Trophoblast cell (in vitro differentiated cells and primary cell): Measurements from ENCODE around the gene CD244.
"Not testable (repeated sequence)": the region's sequence is repeated elsewhere in the genome, so short reads cannot be mapped to it uniquely, and the experiment has no call there.

Source experiments
- DNase-seq, 2 donors: peaks; one replicate each; pipeline ENCODE4 v3.0.0-alpha.2; 2016
- H2AFZ ChIP-seq: 2 replicates; pipeline ENCODE4 v1.6.1; 2013; ENCODE audit warnings: low read length, moderate library complexity, mild to moderate bottlenecking; ENCODE audit not compliant: insufficient read depth, poor library complexity
- H2AK5ac ChIP-seq: 2 replicates; pipeline ENCODE4 v1.6.1; 2013; ENCODE audit warnings: mild to moderate bottlenecking, low read length
- H2BK120ac ChIP-seq: 2 replicates; pipeline ENCODE4 v1.6.1; 2013; ENCODE audit warnings: low read length, mild to moderate bottlenecking, moderate library complexity; ENCODE audit not compliant: insufficient read depth, poor library complexity
- H2BK12ac ChIP-seq: 2 replicates; pipeline ENCODE4 v1.6.1; 2013; ENCODE audit warnings: mild to moderate bottlenecking, low read length, moderate library complexity
- H2BK5ac ChIP-seq: 2 replicates; pipeline ENCODE4 v1.6.1; 2013; ENCODE audit warnings: low read length, low read depth, moderate library complexity, mild to moderate bottlenecking; ENCODE audit not compliant: poor library complexity
- H3K14ac ChIP-seq: 2 replicates; pipeline ENCODE4 v1.6.1; 2013; ENCODE audit warnings: mild to moderate bottlenecking, low read length
- H3K18ac ChIP-seq: 2 replicates; pipeline ENCODE4 v1.6.1; 2013; ENCODE audit warnings: mild to moderate bottlenecking, low read length
- H3K23ac ChIP-seq: 2 replicates; pipeline ENCODE4 v1.6.1; 2013; ENCODE audit warnings: low read length
- H3K27ac ChIP-seq: 2 replicates; pipeline ENCODE4 v1.5.1; 2013; ENCODE audit warnings: low read depth, mild to moderate bottlenecking, inconsistent platforms, low read length, moderate library complexity
- H3K27me3 ChIP-seq: 2 replicates; pipeline ENCODE4 v1.6.1; 2013; ENCODE audit warnings: inconsistent platforms, mild to moderate bottlenecking, low read length, moderate library complexity; ENCODE audit not compliant: insufficient read depth
- H3K36me3 ChIP-seq, 2 experiments: 1 replicate in 1 of 2; 2 replicates in 1 of 2; pipeline ENCODE4 v1.6.1; 2013; ENCODE audit warnings: low read length in 2 of 2, mild to moderate bottlenecking in 2 of 2, moderate library complexity in 1 of 2; ENCODE audit not compliant: insufficient read depth in 2 of 2, control insufficient read depth in 1 of 2
- H3K4ac ChIP-seq: 2 replicates; pipeline ENCODE4 v1.6.1; 2013; ENCODE audit warnings: low read depth, mild to moderate bottlenecking, low read length, moderate library complexity
- H3K4me1 ChIP-seq, 2 experiments: 1 replicate in 1 of 2; 2 replicates in 1 of 2; pipeline ENCODE4 v1.6.1; 2013; ENCODE audit warnings: low read length in 2 of 2, mild to moderate bottlenecking in 2 of 2, moderate library complexity in 1 of 2; ENCODE audit not compliant: insufficient read depth in 2 of 2, control insufficient read depth in 1 of 2
- H3K4me2 ChIP-seq: 2 replicates; pipeline ENCODE4 v1.6.1; 2013; ENCODE audit warnings: inconsistent platforms, mild to moderate bottlenecking, low read length, moderate library complexity
- H3K4me3 ChIP-seq: 2 replicates; pipeline ENCODE4 v1.5.1; 2013; ENCODE audit warnings: mild to moderate bottlenecking, low read depth, low read length, inconsistent platforms
- H3K79me1 ChIP-seq: one replicate; pipeline ENCODE4 v1.6.1; 2013; ENCODE audit warnings: low read length
- H3K79me2 ChIP-seq: 2 replicates; pipeline ENCODE4 v1.6.1; 2013; ENCODE audit warnings: low read length, mild to moderate bottlenecking; ENCODE audit not compliant: control insufficient read depth, insufficient read depth, poor library complexity
- H3K9ac ChIP-seq: 2 replicates; pipeline ENCODE4 v1.6.1; 2013; ENCODE audit warnings: mild to moderate bottlenecking, low read length
- H3K9me3 ChIP-seq: 2 replicates; pipeline ENCODE4 v1.6.1; 2013; ENCODE audit warnings: low read depth, mild to moderate bottlenecking, control low read depth, inconsistent platforms, low read length; ENCODE audit not compliant: insufficient read depth
- H4K12ac ChIP-seq: 2 replicates; pipeline ENCODE4 v1.6.1; 2013; ENCODE audit warnings: low read depth, mild to moderate bottlenecking, low read length, moderate library complexity
- H4K8ac ChIP-seq: 2 replicates; pipeline ENCODE4 v1.6.1; 2013; ENCODE audit warnings: low read depth, mild to moderate bottlenecking, low read length, moderate library complexity
- H4K91ac ChIP-seq: one replicate; pipeline ENCODE4 v1.6.1; 2013; ENCODE audit warnings: low read depth, mild to moderate bottlenecking, low read length, moderate library complexity
- WGBS: extraction: QIAGEN DNeasy Blood & Tissue Kit; methylation state at CpG from one replicate; pipeline ENCODE4 v1.1.7; 2013; ENCODE audit warnings: missing lambda C conversion rate; ENCODE audit not compliant: insufficient read length, insufficient coverage; ENCODE audit errors: extremely low coverage; 5-methylcytosine and 5-hydroxymethylcytosine counted together

Gene CD244

DNA sequence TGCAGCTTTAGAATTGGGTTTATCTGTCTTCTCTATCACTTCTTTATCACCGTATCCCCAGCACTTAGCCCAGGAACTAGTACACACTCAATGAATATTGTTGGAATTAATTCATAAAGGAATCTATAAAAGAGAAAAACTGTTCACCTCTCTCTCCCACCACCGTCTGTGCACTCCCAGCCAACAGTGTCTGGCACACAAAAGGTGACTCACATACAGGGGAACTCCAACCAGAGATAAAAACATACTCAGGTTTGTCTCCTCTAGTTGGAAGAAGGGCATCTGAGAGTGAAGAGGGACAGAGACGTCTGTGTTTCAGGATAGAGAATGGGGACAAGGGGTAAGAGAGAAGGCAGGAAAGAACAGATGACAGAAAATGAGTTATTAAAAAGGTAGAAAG is 12.2 kb upstream of the CD244 start:
- Histone ChIP-seq H3K4ac (no peak overlapping the region), H3K36me3 (no peaks in the 10 kb centered on the region), H3K23ac (no peak overlapping the region), H3K79me2 (no peaks in the 10 kb centered on the region), H3K4me3 (no peak overlapping the region), H4K8ac (no peak overlapping the region), H3K27me3 (no peaks in the 10 kb centered on the region), H2BK5ac (no peak overlapping the region), H2AFZ (no peak overlapping the region), H3K14ac (no peak overlapping the region), H2BK120ac (no peak overlapping the region), H4K12ac (no peak overlapping the region), H3K9ac (no peak overlapping the region), H3K27ac (no peak overlapping the region), H3K4me2 (no peak overlapping the region), H3K9me3 (no peaks in the 10 kb centered on the region), H3K4me1 (peaks cover 0 to 4% of the 10 kb centered on the region in 2 experiments), H4K91ac (no peak overlapping the region), H2BK12ac (no peak overlapping the region), H3K79me1 (no peaks in the 10 kb centered on the region), H3K18ac (no peak overlapping the region), H2AK5ac (no peak overlapping the region)
- DNase-seq, result peak in 1 of 2 donors; percentile 49
- WGBS, result no CpG with 5 or more reads among the region's 3 CpGs

DNA sequence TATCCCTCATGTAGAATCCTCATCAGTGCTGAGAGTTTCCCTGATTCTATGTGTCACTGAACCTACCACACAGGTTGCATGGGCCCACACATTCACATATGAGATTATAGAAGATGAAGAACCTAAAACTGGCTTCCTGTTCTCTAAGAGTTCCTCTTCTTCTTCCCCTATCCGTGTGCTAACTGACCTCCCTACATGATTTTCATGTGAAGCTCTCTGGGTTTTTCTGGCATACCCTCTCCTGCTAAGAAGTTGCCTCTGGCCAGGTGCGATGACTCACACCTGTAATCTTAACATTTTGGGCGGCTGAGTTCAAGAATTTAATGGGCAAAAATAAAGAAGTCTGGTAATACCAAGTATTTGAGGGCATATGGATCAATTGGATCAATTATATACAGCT is 5.5 kb upstream of the CD244 start:
- H2AK5ac ChIP-seq, result no peak overlapping the region
- no peak overlapping the region for H2BK120ac ChIP-seq
- H3K9me3 ChIP-seq, result no peaks in the 10 kb centered on the region
- H3K79me1 ChIP-seq, result no peaks in the 10 kb centered on the region
- no peaks in the 10 kb centered on the region for H3K36me3 ChIP-seq
- H2BK5ac ChIP-seq, result no peak overlapping the region
- H3K4me1 ChIP-seq, result no peaks in the 10 kb centered on the region
- H2BK12ac ChIP-seq, result no peak overlapping the region
- no peak overlapping the region for H4K8ac ChIP-seq
- no peak overlapping the region for H3K9ac ChIP-seq
- no peak overlapping the region for H3K27ac ChIP-seq
- WGBS, result no CpG with 5 or more reads among the region's 3 CpGs
- no peak overlapping the region for H3K4me2 ChIP-seq
- no peaks in the 10 kb centered on the region for H3K27me3 ChIP-seq
- H4K91ac ChIP-seq, result no peak overlapping the region
- H2AFZ ChIP-seq, result no peak overlapping the region
- H3K23ac ChIP-seq, result no peak overlapping the region
- no peak overlapping the region for H4K12ac ChIP-seq
- H3K18ac ChIP-seq, result no peak overlapping the region
- H3K79me2 ChIP-seq, result no peaks in the 10 kb centered on the region
- peak in 1 of 2 donors; percentile 39 for DNase-seq
- H3K14ac ChIP-seq, result no peak overlapping the region
- H3K4me3 ChIP-seq, result no peak overlapping the region
- no peak overlapping the region for H3K4ac ChIP-seq

DNA sequence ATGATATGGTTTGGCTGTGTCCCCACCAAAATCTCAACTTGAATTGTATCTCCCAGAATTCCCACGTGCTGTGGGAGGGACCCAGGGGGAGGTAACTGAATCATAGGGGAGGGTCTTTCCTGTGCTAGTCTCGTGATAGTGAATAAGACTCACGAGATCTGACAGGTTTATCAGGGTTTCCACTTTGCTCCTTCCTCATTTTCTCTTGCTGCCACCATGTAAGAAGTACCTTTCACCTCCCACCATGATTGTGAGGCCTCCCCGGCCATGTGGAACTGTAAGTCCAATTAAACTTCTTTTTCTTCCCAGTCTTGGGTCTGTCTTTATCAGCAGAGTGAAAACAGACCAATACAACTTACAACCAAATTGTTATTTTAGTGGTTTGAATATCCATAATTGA is 5.0 kb upstream of the CD244 start:
- not testable (repeated sequence) for H3K4ac ChIP-seq, H2BK12ac ChIP-seq, H3K79me2 ChIP-seq, H3K9ac ChIP-seq, H3K23ac ChIP-seq, H3K18ac ChIP-seq, H2AFZ ChIP-seq, H2AK5ac ChIP-seq, H3K4me1 ChIP-seq, H4K12ac ChIP-seq, H3K27me3 ChIP-seq, H4K91ac ChIP-seq, H3K36me3 ChIP-seq, H3K27ac ChIP-seq, H3K9me3 ChIP-seq, H3K79me1 ChIP-seq, H2BK120ac ChIP-seq, H3K4me3 ChIP-seq, H2BK5ac ChIP-seq, H3K4me2 ChIP-seq, DNase-seq, H3K14ac ChIP-seq, H4K8ac ChIP-seq
- WGBS, result no CpG with 5 or more reads among the region's 4 CpGs

DNA sequence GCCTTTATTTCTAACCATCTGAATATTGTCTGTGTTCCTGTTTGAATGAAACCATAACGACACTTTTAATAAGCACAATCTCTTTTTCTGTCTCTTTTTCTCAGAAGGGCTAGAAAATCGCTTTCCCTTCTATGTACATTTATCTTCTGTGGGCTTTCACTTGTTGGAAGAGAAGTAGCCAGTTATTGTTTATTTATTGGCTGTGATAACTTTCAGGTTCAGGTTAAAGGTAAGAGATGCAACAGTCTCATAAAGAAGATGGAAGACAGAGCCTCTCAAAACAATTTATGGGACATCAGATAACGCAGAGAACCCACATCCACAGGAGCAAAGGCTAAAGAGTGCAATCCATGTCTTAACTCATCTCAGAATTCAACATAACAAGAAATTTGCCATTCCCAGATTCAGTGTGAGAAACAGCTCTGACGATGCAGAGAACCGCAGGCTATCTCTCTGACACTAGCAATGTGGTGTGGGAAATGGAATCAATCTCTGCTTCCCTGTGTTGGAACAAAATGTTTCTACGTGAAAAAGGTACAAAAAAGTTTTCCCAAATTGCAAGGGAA is 4.1 kb upstream of the CD244 start:
- Histone ChIP-seq H4K8ac (no peak overlapping the region), H2AFZ (no peak overlapping the region), H3K9ac (no peak overlapping the region), H3K4me2 (no peak overlapping the region), H2BK5ac (no peak overlapping the region), H3K4me3 (no peak overlapping the region), H4K91ac (no peak overlapping the region), H3K4ac (no peak overlapping the region), H3K79me2 (no peaks in the 10 kb centered on the region), H3K18ac (no peak overlapping the region), H4K12ac (no peak overlapping the region), H3K14ac (no peak overlapping the region), H3K36me3 (no peaks in the 10 kb centered on the region), H3K27ac (no peak overlapping the region), H3K9me3 (no peaks in the 10 kb centered on the region), H2BK12ac (no peak overlapping the region), H3K27me3 (no peaks in the 10 kb centered on the region), H3K79me1 (no peaks in the 10 kb centered on the region), H2BK120ac (no peak overlapping the region), H3K4me1 (no peaks in the 10 kb centered on the region), H2AK5ac (no peak overlapping the region), H3K23ac (no peak overlapping the region)
- no peak for DNase-seq
- no CpG with 5 or more reads among the region's 6 CpGs for WGBS
